KOPT-K1 (cell line): ENCODE measurements around the gene SLC29A3.

Experiments used
- H3K27ac ChIP-seq: fragments of 200-600 bp; sonication (generic); 2 replicates; pipeline ENCODE4 v1.5.1; 2016; ENCODE audit warnings: antibody characterized with exemption, mild to moderate bottlenecking, low read depth, low read length; ENCODE audit not compliant: poor library complexity, severe bottlenecking
- H3K36me3 ChIP-seq: fragments of 200-600 bp; sonication (generic); 2 replicates; pipeline ENCODE4 v1.5.1; 2017; ENCODE audit warnings: antibody characterized with exemption, mild to moderate bottlenecking, low read length, moderate library complexity; ENCODE audit not compliant: insufficient read depth
- H3K9me3 ChIP-seq: fragments of 200-600 bp; sonication (generic); 2 replicates; pipeline ENCODE4 v1.5.1; 2017; ENCODE audit warnings: antibody characterized with exemption, low read length, mild to moderate bottlenecking; ENCODE audit not compliant: insufficient read depth, poor library complexity, severe bottlenecking

Gene SLC29A3

GRCh38 chr10:71369602-71370001 lies 50.5 kb downstream of the SLC29A3 start:
- Histone ChIP-seq H3K27ac (no peak overlapping the region), H3K36me3 (no peaks in the 10 kb centered on the region), H3K9me3 (no peaks in the 10 kb centered on the region)

- no peak overlapping the region for H3K27ac ChIP-seq
- no peaks in the 10 kb centered on the region for H3K9me3 ChIP-seq
These were observed 51.0 kb downstream of the SLC29A3 start for GRCh38 chr10:71370031-71370430.

GRCh38 chr10:71371750-71372166 lies 52.7 kb downstream of the SLC29A3 start:
- Histone ChIP-seq H3K36me3 (no peaks in the 10 kb centered on the region), H3K9me3 (no peaks in the 10 kb centered on the region), H3K27ac (no peak overlapping the region)

More at GRCh38 chr10:71370031-71370430, 51.0 kb downstream of the SLC29A3 start:
- no peaks in the 10 kb centered on the region for H3K36me3 ChIP-seq

- no peaks in the 10 kb centered on the region for H3K9me3 ChIP-seq
- no peaks in the 10 kb centered on the region for H3K36me3 ChIP-seq
- no peak overlapping the region for H3K27ac ChIP-seq
These were observed 53.9 kb downstream of the SLC29A3 start for GRCh38 chr10:71372882-71373495.

GRCh38 chr10:71374481-71375233 lies 55.6 kb downstream of the SLC29A3 start:
- Histone ChIP-seq H3K9me3 (no peaks in the 10 kb centered on the region), H3K36me3 (no peaks in the 10 kb centered on the region), H3K27ac (no peak overlapping the region)

GRCh38 chr10:71375952-71376351 lies 56.9 kb downstream of the SLC29A3 start:
- H3K36me3 ChIP-seq: no peaks in the 10 kb centered on the region
- no peaks in the 10 kb centered on the region for H3K9me3 ChIP-seq
- no peak overlapping the region for H3K27ac ChIP-seq

- H3K36me3 ChIP-seq: no peaks in the 10 kb centered on the region
- H3K9me3 ChIP-seq: no peaks in the 10 kb centered on the region
- no peak overlapping the region for H3K27ac ChIP-seq
These were observed 59.5 kb downstream of the SLC29A3 start for GRCh38 chr10:71378336-71379117.

- no peak overlapping the region for H3K27ac ChIP-seq
- H3K9me3 ChIP-seq: no peaks in the 10 kb centered on the region
- no peaks in the 10 kb centered on the region for H3K36me3 ChIP-seq
These were observed 60.2 kb downstream of the SLC29A3 start for GRCh38 chr10:71379118-71379766.

GRCh38 chr10:71380841-71381240 lies 61.8 kb downstream of the SLC29A3 start:
- Histone ChIP-seq H3K27ac (no peak overlapping the region), H3K36me3 (no peaks in the 10 kb centered on the region), H3K9me3 (no peaks in the 10 kb centered on the region)

GRCh38 chr10:71381611-71382010 lies 62.6 kb downstream of the SLC29A3 start:
- H3K27ac ChIP-seq: no peak overlapping the region
- no peaks in the 10 kb centered on the region for H3K36me3 ChIP-seq
- no peaks in the 10 kb centered on the region for H3K9me3 ChIP-seq

- Histone ChIP-seq H3K9me3 (no peaks in the 10 kb centered on the region), H3K36me3 (no peaks in the 10 kb centered on the region), H3K27ac (no peak overlapping the region)
These were observed 63.0 kb downstream of the SLC29A3 start for GRCh38 chr10:71382028-71382427.

GRCh38 chr10:71382757-71383156 lies 63.7 kb downstream of the SLC29A3 start:
- Histone ChIP-seq H3K27ac (no peak overlapping the region), H3K36me3 (no peaks in the 10 kb centered on the region), H3K9me3 (no peaks in the 10 kb centered on the region)

- Histone ChIP-seq H3K36me3 (no peaks in the 10 kb centered on the region), H3K9me3 (no peaks in the 10 kb centered on the region), H3K27ac (no peak overlapping the region)
These were observed 65.1 kb downstream of the SLC29A3 start for GRCh38 chr10:71383972-71384687.

GRCh38 chr10:71388171-71388570 lies 69.1 kb downstream of the SLC29A3 start:
- H3K27ac ChIP-seq: no peak overlapping the region
- H3K9me3 ChIP-seq: no peaks in the 10 kb centered on the region
- no peaks in the 10 kb centered on the region for H3K36me3 ChIP-seq
